Endodermal cell (in vitro differentiated cells): ENCODE measurements around the gene ELAC2. TPM values are rescaled to one million over a fixed set of nuclear protein-coding genes. Genes with fewer than 3 reads are reported as not detected.
A peak's percentile ranks its signal among the peaks of the same experiment; 100 is the strongest.

Source experiments
- DNase-seq: peaks from one replicate; pipeline ENCODE4 v3.0.0-alpha.2; 2017
- H3K27ac ChIP-seq: 2 replicates; pipeline ENCODE4 v1.5.1; 2013; ENCODE audit warnings: mild to moderate bottlenecking, low read depth, low read length, moderate library complexity
- H3K27me3 ChIP-seq: 2 replicates; pipeline ENCODE4 v1.6.1; 2013; ENCODE audit warnings: mild to moderate bottlenecking, low read length, moderate library complexity; ENCODE audit not compliant: insufficient read depth, control insufficient read depth, poor library complexity, severe bottlenecking
- H3K36me3 ChIP-seq: 2 replicates; pipeline ENCODE4 v1.7.0; 2013; ENCODE audit warnings: mild to moderate bottlenecking, low read length, moderate library complexity; ENCODE audit not compliant: control insufficient read depth, insufficient read depth
- H3K4me1 ChIP-seq: one replicate; pipeline ENCODE4 v1.7.0; 2013; ENCODE audit warnings: low read length; ENCODE audit not compliant: control insufficient read depth, insufficient read depth
- H3K4me3 ChIP-seq: 2 replicates; pipeline ENCODE4 v1.5.1; 2013; ENCODE audit warnings: mild to moderate bottlenecking, low read length, moderate library complexity
- H3K9ac ChIP-seq: 2 replicates; pipeline ENCODE4 v1.6.1; 2013; ENCODE audit warnings: mild to moderate bottlenecking, low read length, moderate library complexity; ENCODE audit not compliant: poor library complexity, severe bottlenecking; ENCODE audit errors: extremely low read depth
- H3K9me3 ChIP-seq: 2 replicates; pipeline ENCODE4 v1.6.1; 2013; ENCODE audit warnings: mild to moderate bottlenecking, low read length, moderate library complexity; ENCODE audit not compliant: control insufficient read depth
- H3K27ac Mint-ChIP-seq: 2 replicates; pipeline ENCODE4 v1.8.0; 2020; ENCODE audit warnings: mixed read lengths
- H3K27me3 Mint-ChIP-seq: 2 replicates; pipeline ENCODE4 v1.8.0; 2021; ENCODE audit warnings: mild to moderate bottlenecking, mixed read lengths; ENCODE audit not compliant: insufficient read depth
- H3K36me3 Mint-ChIP-seq: 2 replicates; pipeline ENCODE4 v1.8.0; 2020; ENCODE audit warnings: low read depth, mixed read lengths
- H3K4me1 Mint-ChIP-seq: 2 replicates; pipeline ENCODE4 v1.8.0; 2020; ENCODE audit warnings: mixed read lengths
- H3K4me3 Mint-ChIP-seq: 2 replicates; pipeline ENCODE4 v1.8.0; 2020; ENCODE audit warnings: mild to moderate bottlenecking, moderate library complexity, mixed read lengths
- H3K9me3 Mint-ChIP-seq: 2 replicates; pipeline ENCODE4 v1.8.0; 2020; ENCODE audit warnings: mild to moderate bottlenecking, mixed read lengths
- CTCF ChIP-seq: fragments of 200-600 bp; sonication (generic); conservative IDR thresholded peaks from 2 replicates; pipeline ENCODE4 v1.5.0; 2021; ENCODE audit warnings: antibody characterized with exemption, mild to moderate bottlenecking
- WGBS, 2 experiments: methylation state at CpG; one replicate each; pipeline versions ENCODE4 v1.1.5 to v1.1.7; 2013; ENCODE audit warnings: missing lambda C conversion rate in 2 of 2, mixed read lengths in 1 of 2; ENCODE audit not compliant: insufficient coverage in 1 of 2, insufficient read length in 1 of 2; 5-methylcytosine and 5-hydroxymethylcytosine counted together
- total RNA-seq, 2 donors: library from RNA; stranded (reverse); fragmentation: NEBNext Ultra II Directional in 1 of 2; extraction: Animal tissue kit (Norgen Biotek cat#: 25700) in 1 of 2; gene quantifications; 2 replicates in 1 of 2; 3 replicates in 1 of 2; pipeline ENCODE4 v1.2.1, GENCODE V29; 2021

The ELAC2 gene
- total RNA-seq, 2 donors from 2014 or later: 66.8 to 77.1 TPM

GRCh38 chr17:13024526-13025257 lies 6.9 kb upstream of the ELAC2 start:
- Mint-ChIP-seq H3K27ac (no peak overlapping the region), H3K4me3 (peak overlapping the region; percentile 44), H3K36me3 (no peaks in the 10 kb centered on the region), H3K4me1 (peaks cover 8% of the 10 kb centered on the region), H3K9me3 (no peaks in the 10 kb centered on the region), H3K27me3 (peaks cover 9% of the 10 kb centered on the region)
- no peak overlapping the region for H3K4me3 ChIP-seq
- peaks cover 8% of the 10 kb centered on the region for H3K27me3 ChIP-seq
- WGBS, 2 experiments: 36 to 50% methylated on average over 8 to 19 of the region's 19 CpGs
- peak; percentile 97 for TF ChIP-seq CTCF
- no peak overlapping the region for H3K27ac ChIP-seq
- H3K36me3 ChIP-seq: no peaks in the 10 kb centered on the region
- no peak overlapping the region for H3K9ac ChIP-seq
- H3K9me3 ChIP-seq: no peaks in the 10 kb centered on the region
- no peaks in the 10 kb centered on the region for H3K4me1 ChIP-seq
- peak; percentile 97 for DNase-seq

DNA sequence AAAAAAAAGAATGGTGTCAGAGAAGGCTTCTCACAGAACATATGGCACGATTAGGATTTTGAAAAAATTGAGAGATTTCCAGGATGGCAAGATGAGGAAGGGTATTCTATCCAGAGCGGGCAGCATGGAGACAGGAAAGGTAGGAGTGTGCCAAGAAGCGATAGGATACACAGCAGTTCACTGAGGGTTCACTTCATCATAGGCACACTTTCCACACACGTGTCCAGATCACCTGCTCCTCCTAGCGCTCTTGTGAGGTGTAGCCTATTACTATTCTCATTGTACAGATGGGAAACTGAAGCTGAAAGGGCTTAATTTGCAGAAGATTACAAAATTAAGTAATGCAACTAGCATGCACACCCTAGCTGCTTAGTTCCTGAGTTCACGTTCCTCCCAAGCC lies 6.2 kb upstream of the ELAC2 start:
- H3K4me3 Mint-ChIP-seq: no peak overlapping the region
- no peak overlapping the region for H3K27ac Mint-ChIP-seq
- Histone ChIP-seq H3K27ac (no peak overlapping the region), H3K9me3 (no peaks in the 10 kb centered on the region), H3K4me1 (no peaks in the 10 kb centered on the region), H3K27me3 (peaks cover 8% of the 10 kb centered on the region), H3K9ac (no peak overlapping the region), H3K4me3 (no peak overlapping the region), H3K36me3 (no peaks in the 10 kb centered on the region)
- H3K36me3 Mint-ChIP-seq: no peaks in the 10 kb centered on the region
- H3K27me3 Mint-ChIP-seq: peaks cover 9% of the 10 kb centered on the region
- TF ChIP-seq CTCF: no peak
- no peak for DNase-seq
- 82 to 84% methylated on average over 4 to 6 of the region's 6 CpGs for WGBS, 2 experiments
- H3K9me3 Mint-ChIP-seq: no peaks in the 10 kb centered on the region
- H3K4me1 Mint-ChIP-seq: peaks cover 4% of the 10 kb centered on the region

- Mint-ChIP-seq H3K4me1 (peaks cover 6% of the 10 kb centered on the region), H3K4me3 (peak overlapping the region; percentile 85), H3K36me3 (peaks cover 46% of the 10 kb centered on the region), H3K27me3 (no peaks in the 10 kb centered on the region), H3K9me3 (no peaks in the 10 kb centered on the region), H3K27ac (peak overlapping the region; percentile 90)
- no peak for TF ChIP-seq CTCF
- H3K36me3 ChIP-seq: peaks cover 43% of the 10 kb centered on the region
- no peaks in the 10 kb centered on the region for H3K4me1 ChIP-seq
- H3K4me3 ChIP-seq: peak overlapping the region; percentile 99
- 24 to 49% methylated on average over 7 to 21 of the region's 21 CpGs for WGBS, 2 experiments
- H3K27me3 ChIP-seq: no peaks in the 10 kb centered on the region
- no peak for DNase-seq
- peak overlapping the region; percentile 47 for H3K27ac ChIP-seq
- H3K9me3 ChIP-seq: no peaks in the 10 kb centered on the region
- H3K9ac ChIP-seq: peak overlapping the region; percentile 83
Observed at GRCh38 chr17:13016881-13017654, 759 bp downstream of the ELAC2 start.
